ENCODE data around the gene PREX1.
"Not testable (repeated sequence)": the region's sequence is repeated elsewhere in the genome, so short reads cannot be mapped to it uniquely, and the experiment has no call there.

Gene PREX1, protein sequence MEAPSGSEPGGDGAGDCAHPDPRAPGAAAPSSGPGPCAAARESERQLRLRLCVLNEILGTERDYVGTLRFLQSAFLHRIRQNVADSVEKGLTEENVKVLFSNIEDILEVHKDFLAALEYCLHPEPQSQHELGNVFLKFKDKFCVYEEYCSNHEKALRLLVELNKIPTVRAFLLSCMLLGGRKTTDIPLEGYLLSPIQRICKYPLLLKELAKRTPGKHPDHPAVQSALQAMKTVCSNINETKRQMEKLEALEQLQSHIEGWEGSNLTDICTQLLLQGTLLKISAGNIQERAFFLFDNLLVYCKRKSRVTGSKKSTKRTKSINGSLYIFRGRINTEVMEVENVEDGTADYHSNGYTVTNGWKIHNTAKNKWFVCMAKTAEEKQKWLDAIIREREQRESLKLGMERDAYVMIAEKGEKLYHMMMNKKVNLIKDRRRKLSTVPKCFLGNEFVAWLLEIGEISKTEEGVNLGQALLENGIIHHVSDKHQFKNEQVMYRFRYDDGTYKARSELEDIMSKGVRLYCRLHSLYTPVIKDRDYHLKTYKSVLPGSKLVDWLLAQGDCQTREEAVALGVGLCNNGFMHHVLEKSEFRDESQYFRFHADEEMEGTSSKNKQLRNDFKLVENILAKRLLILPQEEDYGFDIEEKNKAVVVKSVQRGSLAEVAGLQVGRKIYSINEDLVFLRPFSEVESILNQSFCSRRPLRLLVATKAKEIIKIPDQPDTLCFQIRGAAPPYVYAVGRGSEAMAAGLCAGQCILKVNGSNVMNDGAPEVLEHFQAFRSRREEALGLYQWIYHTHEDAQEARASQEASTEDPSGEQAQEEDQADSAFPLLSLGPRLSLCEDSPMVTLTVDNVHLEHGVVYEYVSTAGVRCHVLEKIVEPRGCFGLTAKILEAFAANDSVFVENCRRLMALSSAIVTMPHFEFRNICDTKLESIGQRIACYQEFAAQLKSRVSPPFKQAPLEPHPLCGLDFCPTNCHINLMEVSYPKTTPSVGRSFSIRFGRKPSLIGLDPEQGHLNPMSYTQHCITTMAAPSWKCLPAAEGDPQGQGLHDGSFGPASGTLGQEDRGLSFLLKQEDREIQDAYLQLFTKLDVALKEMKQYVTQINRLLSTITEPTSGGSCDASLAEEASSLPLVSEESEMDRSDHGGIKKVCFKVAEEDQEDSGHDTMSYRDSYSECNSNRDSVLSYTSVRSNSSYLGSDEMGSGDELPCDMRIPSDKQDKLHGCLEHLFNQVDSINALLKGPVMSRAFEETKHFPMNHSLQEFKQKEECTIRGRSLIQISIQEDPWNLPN (N-terminal part only)

DNA sequence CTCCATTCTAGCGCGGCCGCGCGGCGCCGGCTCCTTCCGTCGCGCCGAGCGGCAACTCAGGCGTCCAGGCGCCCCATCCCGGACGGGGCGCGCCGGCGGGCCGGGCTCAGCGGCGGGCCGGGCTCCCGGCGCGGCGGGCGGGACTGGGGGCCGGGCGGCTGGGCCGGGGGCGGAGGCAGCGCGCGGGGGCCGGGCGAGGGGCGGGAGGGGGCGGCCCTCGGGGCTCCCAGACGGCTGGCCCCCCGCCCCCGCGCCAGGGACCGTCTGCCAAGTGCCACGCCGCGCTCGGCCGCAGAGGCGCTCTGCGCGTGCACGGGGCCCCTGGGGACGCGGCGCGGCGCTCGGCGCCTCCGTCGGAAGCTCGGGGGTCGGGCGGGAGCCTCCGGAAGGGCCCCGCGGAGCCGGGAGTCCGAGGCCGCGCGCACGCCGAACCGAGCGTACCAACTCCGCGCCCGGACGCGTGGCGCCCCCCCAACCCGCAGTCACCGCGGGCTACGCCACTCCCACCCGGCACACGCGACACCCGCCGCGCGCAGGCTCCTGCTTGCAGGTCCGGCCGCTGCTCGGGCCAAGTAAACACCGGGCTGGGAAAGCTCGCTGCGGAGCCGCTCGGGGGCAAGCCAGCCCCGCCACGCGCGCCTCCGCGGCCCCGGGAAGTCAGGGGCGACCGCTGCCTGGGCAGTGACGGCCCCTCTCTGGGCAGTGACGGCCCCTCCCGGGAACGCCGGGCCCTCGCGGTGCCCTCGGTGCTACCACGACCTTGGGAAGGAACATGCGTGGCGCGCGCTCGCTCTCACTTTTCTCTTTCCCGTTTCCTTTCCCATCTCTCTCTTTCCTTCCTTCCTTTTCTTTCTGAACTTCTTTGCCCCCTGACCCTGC lies at the start of gene PREX1:
PREX1 (minus strand) TSS at position 145 of the 879 bp plus-strand sequence; CDS start at position 6, 139 bp downstream.
- DNase-seq (ENCODE audit: low read depth), result no peak

DNA sequence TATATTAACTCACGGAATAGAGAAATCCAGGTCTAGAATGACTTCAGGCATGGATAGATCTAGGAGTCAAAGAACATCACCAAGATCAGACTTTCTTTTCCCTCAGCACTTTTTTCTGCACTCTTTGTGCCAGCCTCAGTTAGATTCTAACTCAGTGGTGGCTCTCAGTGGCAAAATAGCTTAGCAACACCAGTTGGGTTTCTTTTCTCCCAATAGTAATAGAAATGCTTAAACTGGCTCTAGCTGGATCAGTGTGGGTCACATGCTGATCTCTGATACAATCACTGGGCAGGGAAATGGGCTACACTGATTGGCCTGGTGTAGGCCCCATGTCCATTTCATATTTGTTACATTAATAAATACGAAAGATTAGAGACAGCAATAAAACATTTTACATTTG lies 49.5 kb upstream of the PREX1 start:
- DNase-seq (ENCODE audit: low read depth), result peak; percentile 26

DNA sequence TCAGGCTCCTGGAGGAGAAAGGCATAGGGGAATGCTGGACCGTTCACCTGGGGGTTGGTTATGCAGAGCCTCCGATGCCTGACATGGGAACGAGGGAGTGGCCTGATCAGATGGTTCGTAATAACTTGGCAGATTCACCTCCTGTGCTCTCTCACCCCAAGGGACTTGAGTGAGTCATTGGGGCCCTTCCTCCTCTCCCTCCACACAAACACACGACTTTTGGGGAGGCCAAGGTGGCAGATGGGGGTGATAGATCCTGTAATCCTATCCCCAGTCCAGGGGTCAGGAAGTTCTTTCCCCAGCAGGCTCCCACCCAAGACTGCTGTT lies 48.1 kb upstream of the PREX1 start:
- DNase-seq (ENCODE audit: low read depth), result peak; percentile 31

DNA sequence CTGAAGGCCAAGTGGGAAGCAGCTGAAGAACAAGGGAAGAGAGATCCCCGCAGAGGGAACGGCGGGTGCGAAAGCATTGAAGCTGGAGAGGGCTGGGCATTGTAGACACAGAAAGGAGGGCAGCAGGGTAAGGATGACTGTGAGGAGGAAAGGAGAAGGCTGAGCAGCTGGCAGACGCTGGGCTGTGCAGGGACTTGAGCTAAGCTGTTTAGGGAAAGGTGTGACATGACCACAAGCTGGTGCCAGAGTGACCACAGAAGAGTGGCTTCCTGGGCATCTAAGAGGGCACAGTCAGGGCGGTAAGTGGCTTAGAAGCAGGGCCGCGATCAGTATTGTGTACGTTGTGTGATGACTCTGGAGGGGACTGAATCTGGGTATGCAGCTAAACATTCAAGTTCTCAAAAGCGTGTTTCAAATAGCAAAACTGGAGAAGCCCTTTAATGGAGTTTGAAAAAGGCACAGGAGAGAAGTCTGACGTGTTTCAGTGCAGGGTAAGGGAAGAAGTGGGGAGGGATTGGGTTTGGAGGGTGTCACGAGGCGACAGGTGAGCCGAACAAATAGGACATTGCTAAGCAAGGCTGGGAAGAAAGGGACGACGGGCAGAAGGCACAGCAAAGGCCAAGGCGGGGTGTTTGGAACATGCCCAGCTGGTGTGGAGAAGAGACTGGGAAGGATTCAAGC lies 47.6 kb upstream of the PREX1 start:
- no peak for DNase-seq (ENCODE audit: low read depth)

DNA sequence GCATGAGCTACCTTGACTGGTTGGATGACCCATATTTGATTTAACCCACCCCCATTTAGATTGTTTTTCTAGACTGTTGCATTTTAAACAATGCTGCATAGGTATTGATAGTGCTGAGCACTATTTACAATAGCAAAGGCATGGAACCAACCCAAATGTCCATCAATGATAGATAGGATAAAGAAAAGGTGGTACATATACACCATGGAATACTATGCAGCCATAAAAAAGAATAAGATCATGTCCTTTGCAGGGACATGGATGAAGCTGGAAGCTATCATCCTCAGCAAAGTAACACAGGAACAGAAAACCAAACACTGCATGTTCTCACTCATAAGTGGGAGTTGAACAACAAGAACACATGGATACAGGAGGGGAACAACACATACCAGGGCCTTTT lies 41.6 kb upstream of the PREX1 start:
- DNase-seq (ENCODE audit: low read depth), result not testable (repeated sequence)

DNA sequence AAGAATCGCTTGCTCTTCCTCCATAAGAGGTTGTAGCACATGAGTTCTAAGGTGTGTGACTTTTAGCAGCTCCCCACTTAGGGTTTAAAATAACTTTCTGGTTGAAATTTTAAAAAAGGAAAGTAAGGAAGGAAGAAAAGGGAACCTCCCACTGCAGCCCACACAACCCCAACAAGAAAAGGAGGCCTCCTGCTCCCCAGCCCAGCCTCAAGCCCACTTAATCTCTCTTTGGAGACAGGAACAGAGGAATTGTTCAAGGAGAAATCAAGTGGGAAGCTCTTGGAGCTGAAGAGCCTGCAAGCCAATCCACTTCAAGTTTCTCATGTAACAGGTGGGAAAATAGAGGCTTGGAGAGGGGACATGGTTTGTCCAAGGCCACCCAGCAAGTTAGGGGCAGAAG lies 39.1 kb upstream of the PREX1 start:
- DNase-seq (ENCODE audit: low read depth), result no peak

DNA sequence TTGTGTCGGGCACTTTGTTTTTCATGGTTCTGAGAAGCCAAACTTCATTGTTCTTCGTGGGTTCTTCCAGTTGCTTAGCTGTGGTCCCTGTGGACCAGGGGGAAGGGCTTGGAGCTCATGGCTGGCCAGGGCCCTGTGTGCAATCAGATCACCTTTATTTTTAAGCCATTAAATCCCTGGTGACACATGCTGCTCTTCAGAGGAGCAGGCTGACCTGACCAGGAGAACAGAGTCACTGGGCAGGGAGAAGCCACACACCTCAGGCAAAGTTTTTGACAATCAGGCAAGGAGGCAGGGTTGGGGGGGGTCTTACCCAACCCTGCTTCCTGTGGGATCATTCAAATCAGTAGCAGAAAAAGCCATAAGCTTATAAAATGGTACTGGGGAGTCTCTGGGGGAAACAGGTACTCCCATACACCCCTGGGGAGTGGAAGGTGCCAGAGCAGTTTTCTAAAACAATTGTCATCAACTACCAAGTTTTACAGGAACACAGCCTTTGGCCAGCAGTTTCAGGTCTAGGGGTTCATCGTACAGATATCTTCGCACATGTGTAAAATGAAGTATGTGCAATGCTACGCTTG lies 37.0 kb upstream of the PREX1 start:
- DNase-seq (ENCODE audit: low read depth), result no peak

DNA sequence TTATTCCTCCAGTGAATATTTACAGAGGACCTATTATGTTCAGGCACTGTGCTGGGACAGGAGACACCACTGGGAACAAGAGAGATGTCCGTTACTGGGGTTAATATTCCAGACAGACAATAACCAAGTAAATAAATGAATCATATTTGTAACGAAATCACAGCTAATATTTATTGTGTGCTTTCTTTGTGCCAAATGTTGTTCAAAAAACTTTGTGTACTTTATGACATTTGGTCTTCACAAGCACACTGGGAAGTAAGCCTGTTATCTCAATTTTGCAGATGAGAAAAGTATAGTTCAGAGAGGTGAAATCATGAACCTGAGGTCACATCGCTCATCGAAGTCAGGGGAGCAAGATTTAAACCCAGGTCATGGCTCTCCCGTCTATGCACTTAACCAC lies 36.5 kb upstream of the PREX1 start:
- DNase-seq (ENCODE audit: low read depth), result no peak

DNA sequence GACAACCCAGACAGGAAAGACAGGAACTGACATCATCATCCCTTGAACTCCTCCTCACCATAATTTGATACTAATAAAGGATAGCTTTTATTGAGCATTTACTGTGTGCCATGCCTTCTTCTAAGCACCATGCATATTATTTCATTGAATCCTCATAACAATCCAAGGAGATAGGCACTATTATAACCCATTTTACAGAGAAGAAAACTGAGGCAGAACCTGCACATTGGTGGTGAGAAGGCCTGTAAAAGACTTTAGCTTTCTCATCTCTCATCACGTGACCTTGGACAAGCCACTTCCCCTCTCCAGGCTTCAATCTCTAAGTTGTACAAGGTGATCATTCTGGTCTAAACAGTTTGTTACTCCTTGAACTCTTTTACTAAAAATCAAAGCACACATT lies 34.5 kb upstream of the PREX1 start:
- no peak for DNase-seq (ENCODE audit: low read depth)

DNA sequence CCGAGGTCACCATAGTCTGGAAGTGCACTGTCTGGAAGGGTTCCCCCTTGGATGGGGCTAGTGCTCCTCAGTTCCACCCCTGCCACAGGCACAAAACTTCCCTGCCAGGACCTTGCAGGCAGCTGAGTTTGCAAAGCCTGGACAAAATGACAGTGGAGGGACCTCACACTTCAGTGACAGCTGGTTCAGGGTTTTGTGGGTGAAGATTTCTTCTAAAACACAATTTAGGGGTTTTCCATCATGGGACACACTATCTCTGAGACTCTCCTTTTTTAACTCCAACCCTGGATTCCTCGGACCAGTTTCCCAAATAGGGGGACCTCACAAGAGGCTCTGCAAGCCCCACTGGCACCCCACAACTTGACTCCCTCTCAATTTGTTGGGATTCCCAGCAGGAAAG lies 33.6 kb upstream of the PREX1 start:
- DNase-seq (ENCODE audit: low read depth), result no peak

DNA sequence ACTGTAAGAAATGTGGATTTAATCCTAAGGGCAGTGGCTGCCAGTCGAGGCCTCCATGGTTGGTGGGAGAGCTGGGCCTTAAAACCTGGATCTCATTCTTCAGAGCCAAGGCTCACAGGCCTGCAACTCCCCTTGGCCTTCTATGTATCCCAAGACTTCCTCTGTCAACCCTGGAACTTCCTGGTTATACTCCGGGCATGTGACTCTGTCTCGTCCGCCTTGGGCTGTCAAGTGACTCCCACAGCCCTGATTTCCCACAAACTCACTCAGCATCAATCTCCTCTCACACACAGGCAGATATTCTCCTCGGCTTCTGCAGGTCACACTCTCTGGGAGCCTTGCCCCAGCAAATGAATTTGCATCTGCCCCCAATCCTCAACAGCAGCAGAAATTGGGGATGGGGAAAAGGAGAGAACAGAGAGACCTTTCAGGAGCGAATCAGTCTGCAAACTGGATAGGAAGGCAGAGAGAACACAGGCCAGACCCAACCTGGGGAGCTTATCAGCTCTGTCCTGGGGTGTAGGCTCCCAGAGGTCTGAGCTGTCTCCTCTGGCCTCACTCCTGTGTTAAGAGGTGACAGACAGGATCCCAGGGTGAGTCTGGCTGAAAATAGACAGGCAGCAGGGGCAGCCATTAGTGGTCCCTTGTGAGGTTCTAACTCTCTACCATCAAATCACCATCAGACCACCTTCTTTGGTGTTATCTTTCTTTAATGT lies 30.4 kb upstream of the PREX1 start:
- no peak for DNase-seq (ENCODE audit: low read depth)

DNA sequence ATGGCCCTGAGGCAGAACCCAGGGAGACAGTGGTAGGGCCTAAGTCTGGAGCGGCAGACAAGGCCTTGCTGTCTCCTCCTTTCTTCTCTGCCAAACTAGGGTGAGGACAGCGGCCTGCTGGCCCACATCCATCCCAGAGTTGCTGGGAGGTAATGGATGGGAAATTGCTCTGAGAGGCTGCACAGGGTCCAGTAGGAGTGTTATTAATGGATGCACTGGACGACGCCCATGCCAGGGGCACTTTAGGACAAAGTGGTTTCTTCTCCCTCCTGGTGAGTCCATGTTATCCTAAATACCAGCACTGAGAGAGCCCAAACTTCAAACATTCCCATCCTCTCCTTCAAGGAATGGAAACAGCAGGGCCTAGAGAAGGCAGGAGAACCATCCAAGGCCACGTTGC lies 28.3 kb upstream of the PREX1 start:
- no peak for DNase-seq (ENCODE audit: low read depth)

DNA sequence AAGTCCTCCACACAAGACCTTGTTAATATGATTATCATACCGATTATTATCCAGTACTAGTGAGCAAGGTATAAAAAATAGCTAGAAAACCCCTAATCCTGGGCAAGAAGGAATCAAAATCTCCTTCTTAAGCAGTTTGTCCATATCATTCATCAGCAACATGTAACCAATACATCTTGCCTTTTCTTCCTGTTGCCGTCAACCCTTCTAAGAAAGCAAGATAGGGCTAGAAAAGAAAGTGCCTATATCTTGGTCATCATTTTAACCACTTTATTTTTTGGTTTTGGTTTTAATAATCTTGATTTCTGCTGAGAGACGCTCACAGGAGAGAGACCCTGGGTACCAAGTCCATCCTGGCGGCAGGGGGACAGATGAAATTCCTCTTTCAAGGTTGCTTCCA lies 27.2 kb upstream of the PREX1 start:
- DNase-seq (ENCODE audit: low read depth), result no peak

DNA sequence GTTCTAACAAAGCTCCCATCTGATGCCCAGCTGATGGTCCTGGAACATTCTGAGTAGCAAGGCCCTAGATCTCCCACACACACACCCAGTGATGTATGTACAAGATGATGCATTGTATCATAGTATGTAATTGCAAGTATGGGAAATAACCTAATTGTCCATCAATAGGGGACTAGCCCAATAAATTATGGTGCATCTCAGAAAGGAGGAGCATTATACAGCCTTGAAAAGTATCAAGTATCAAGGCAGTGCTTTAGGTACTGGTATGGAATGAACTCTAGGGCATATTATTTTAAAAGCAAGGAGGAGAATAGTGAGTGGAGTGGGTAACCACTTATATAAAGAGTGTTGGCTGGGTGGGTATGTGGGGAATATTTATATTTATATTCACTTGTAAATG lies 24.8 kb upstream of the PREX1 start:
- no peak for DNase-seq (ENCODE audit: low read depth)

DNA sequence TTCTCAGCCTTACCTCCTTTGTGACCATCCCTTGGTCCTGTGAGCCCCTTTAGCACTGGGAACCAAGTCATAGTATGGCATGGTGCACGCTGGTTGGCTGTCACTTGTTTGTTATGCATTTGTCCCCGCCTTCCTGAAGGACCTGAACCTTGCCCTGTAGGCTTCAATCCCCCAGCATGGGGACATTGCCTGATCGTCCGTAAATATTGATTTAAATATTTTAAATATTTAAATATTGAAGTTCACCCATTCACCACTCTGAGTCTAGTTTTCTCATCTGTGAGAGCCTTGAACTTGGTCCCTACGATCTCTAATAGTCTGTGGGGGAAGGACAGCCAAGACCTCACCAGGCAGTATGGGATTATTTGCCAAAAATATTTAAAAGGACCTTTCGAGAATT lies 23.8 kb upstream of the PREX1 start:
- no peak for DNase-seq (ENCODE audit: low read depth)

DNA sequence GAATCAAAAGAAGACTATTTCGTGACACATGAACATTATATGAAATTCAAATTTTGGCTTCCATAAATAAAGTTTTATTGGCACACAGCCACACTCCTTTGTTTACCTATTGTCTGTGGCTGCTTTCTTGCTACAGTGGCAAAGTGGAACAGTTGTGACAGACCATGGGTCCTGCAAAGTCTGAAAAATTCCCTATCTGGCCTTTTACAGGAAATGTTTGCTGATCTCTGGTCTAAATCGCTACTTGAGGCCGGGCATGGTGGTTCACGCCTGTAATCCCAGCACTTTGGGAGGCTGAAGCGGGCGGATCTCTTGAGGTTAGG lies 23.1 kb upstream of the PREX1 start:
- no peak for DNase-seq (ENCODE audit: low read depth)

DNA sequence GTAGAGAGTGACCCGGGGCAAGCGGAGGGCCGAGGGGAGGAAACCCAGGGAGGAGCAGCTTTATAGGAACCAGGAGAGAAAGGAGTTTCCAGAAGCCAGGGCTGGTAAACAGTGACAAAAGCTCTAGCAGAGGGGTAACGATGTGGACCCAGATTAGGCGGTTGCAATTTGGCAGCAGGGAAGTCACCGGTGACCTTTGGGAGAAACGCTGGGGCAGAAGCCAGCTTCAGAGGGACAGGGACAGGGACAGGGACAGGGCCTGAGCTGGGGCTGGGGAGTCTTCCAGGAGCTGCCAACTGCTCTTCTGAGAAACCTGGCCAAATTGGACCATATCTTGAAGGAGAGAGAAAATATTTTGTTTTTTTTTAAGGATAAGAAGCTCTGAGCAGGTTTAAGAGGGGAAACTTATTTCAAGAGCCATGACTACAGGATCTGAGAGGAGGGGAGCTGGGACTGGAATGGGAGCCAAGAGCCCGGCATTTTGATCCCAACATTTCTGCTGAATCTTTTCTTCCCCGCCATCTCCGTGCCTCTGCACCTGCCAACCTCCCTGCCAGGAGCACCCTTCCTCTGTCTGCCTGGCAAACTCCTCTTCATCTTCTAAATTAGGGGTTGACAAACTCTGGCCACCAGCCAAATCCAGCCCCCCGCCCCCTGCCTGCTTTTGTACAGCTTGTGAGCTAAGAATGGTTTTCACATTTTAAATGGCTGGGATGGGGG lies 22.6 kb upstream of the PREX1 start:
- no peak for DNase-seq (ENCODE audit: low read depth)

DNA sequence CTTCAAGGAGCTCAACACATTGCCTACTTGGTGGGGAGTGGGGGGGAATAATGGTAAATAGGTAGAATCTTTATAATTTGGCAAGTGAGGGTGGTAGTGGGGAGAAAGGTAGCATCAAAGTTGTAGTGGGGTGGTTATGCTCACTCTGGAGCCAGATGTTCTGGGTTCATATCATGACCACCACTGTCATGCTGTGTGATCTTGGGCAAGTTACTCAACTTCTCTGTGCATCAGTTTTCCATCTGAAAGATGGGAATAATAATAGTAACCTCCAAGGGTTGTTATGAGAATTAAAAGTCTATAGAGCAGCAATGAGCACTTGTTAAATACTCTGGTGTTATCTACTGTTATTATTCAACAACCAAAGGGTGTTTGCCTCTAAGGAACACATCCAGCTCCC lies 22.0 kb upstream of the PREX1 start:
- no peak for DNase-seq (ENCODE audit: low read depth)

DNA sequence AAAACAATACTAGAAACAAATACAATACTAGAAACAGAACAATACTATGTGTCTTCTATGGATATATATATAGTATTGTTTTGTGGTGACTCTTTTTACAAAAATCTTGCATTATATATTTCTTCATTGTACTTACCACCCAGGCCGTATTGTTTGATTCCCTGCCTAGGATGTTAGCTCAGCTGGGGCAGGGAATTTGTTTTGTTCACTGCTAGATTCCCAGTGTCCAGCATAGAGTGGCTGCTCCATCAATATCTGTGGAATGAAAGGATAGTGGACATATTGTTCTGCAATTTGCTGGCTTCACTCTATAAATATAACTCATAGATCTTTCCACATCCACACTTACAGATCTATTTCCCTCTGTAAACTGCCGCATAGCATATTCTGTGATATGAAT lies 21.5 kb upstream of the PREX1 start:
- no peak for DNase-seq (ENCODE audit: low read depth)

Measured in stromal cell of bone marrow (primary cell).